Forelimb muscle (tissue), 1 donor: Measurements from ENCODE around the gene TRUB2. TPM values are rescaled to one million over a fixed set of nuclear protein-coding genes. Genes with fewer than 3 reads are reported as not detected.
"Not testable (repeated sequence)": the region's sequence is repeated elsewhere in the genome, so short reads cannot be mapped to it uniquely, and the experiment has no call there.

ENCODE experiments used
- DNase-seq: peaks from one replicate; pipeline ENCODE4 v3.0.0-alpha.2; 2013; ENCODE audit warnings: low read depth
- polyA plus RNA-seq: library from polyadenylated mRNA; unstranded; fragments of 120-200 nt; gene quantifications from one replicate; pipeline ENCODE4 v1.2.1, GENCODE V29; 2013; ENCODE audit not compliant: insufficient read length

TRUB2 gene
- polyA plus RNA-seq, 1 donor: 22.0 TPM

DNA sequence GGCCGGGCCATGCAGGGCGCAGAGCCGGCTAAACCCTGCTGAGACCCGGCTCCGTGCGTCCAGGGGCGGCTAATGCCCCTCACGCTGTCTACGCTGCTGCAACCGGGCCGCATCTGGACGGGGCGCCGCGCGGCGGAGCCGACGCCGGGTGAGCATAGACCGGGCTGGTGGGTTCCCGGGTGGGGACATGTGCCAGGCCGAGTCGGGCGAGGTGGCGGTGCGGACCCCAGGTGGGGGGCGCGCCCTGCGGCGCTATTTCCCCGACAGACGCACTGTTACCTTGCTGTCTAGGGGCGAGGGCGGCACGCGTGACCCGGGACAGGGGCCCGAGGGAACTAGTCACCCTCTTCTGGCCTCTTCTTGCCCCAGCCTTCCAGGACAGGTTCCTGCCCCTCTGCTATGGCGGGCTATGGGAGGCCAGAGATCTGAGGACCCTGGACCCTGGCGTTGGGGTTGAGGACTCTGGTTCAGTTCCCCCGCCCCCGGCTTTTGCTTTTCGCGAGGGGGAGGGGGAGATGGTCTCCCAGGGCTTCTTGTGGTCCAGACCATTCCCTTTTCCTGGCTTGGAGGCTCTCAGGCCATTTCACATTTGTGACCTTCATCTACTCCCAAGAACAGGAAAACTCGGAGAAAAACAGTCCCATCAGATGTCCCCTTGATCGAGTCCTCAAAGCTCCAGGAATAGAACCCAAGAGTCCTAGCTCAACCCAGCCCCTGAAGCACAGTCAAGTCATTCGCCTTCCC lies 18.6 kb upstream of the TRUB2 start:
- no peak for DNase-seq

GRCh38 chr9:128339761-128340690 lies 17.8 kb upstream of the TRUB2 start, which contains the start of gene SLC27A4:
Gene SLC27A4, plus strand, starts transcription at chr9:128340527. Its CDS starts 2,606 bp downstream, at chr9:128343133.
- peak; percentile 47 for DNase-seq

- not testable (repeated sequence) for DNase-seq
Measured at GRCh38 chr9:128338852-128339614, 16.8 kb upstream of the TRUB2 start.

- DNase-seq: no peak
Measured at GRCh38 chr9:128337936-128338335, 15.7 kb upstream of the TRUB2 start.

DNA sequence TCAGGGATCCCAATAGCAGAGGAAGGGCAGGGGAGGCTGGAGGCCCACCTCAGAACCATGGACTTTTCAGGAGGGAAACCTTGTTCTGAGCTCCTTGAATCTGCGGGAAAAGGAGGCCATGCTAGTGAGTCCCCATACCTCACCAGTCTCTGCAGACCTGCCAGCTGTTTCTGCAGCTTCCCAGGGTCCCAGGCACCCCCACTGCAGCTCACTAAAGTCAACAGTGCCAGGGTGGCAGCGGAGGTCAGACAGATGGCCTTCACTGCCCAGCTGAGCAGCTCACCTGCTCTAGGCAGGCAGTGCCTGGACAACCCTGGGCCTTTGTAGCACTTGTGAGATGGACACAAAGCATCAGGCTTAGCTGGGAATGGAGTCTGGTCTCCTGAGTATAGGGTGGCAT lies 13.7 kb upstream of the TRUB2 start:
- DNase-seq: no peak

DNA sequence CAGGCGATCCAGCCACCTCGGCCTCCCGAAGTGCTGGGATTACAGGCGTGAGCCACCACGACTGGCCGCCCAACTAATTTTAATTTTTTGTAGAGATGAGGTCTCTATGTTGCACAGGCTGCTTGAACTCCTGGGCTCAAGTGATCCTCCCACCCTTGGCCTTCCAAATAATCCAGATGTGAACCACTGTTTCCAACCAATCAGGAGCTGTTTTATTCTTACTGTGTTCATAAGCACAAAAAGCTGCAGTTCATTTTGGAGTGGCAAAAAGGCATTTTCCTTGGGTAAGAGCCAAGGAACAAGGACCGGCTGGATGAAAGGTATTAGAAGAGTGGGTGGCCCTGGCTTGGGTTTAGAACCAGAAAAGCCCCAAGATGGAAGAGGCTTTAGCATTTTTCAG lies 12.9 kb upstream of the TRUB2 start:
- DNase-seq: no peak

GRCh38 chr9:128333451-128333869 lies 11.2 kb upstream of the TRUB2 start:
- no peak for DNase-seq

DNA sequence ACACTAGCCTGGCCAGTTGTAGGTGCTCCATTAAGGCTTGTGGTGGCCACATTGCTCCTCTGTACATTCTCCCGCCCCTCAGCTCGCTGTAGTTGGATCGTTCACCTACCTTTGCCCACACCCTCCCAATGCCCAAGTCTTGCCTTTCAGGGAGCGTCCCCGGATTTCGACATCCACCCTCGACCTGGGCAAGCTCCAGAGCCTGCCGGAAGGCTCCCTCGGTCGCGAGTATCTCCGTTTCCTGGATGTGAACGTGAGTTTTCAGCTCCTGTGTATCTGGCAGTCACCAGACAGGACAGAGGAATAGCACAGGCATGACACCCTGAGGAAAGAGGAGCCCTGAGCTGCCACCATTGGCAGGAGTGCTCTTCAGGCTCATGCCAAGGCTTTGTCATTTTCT lies 3.4 kb upstream of the TRUB2 start:
- DNase-seq: no peak

- DNase-seq: no peak
Measured at GRCh38 chr9:128324401-128324800, 2.2 kb upstream of the TRUB2 start.

GRCh38 chr9:128323791-128324190 lies 1.5 kb upstream of the TRUB2 start:
- no peak for DNase-seq

DNA sequence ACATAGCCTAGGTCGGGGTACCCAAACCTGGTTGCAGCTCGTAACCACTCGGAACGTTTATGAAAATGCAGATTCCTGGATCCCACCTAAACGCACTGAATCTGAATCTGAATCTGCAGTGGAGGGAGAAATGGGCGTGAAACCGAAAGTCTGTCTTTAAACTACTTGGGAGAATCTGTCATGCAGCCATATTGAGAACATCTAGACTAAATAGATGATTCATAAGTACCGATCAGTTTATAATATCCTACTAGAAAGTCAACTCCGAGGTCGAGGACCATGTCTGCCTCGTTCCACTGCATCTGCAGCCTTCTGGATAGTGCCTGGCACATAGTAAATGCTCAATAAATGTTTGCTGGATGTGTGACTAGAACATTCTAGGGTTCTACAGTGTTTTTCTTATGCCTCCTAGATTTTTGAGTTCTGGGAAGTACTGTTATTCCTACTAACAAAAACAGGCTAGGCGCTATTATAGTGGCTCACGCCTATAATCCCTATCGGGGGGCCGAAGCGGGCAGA lies 1.0 kb upstream of the TRUB2 start:
- no peak for DNase-seq

GRCh38 chr9:128321879-128322403 lies 306 bp downstream of the TRUB2 start:
- no peak for DNase-seq

GRCh38 chr9:128321343-128321742 lies 904 bp downstream of the TRUB2 start:
- DNase-seq: no peak

DNA sequence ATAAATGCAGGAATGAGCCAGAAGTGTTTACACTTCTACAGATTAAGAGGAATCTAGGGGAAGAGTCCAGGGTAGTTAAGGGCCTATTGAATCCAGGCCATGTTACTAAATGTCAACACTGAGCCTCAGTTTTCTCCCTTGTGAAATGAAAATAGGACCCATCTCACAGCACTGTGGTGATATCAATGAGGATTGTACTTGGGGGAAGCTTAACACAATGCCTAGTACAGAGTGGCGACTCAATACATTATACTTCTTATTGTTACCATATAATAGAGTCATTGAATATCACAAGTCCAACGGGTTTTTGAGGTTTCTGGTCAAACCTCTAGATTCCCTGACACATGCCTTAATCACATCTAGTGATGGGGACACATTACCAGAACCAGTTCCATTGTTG lies 4.6 kb downstream of the TRUB2 start:
- DNase-seq: no peak

- no peak for DNase-seq
Measured at GRCh38 chr9:128316421-128316820, 5.8 kb downstream of the TRUB2 start.

GRCh38 chr9:128314697-128315096 lies 7.5 kb downstream of the TRUB2 start:
- DNase-seq: no peak

GRCh38 chr9:128310461-128310860 lies 11.8 kb downstream of the TRUB2 start:
- DNase-seq: no peak

DNA sequence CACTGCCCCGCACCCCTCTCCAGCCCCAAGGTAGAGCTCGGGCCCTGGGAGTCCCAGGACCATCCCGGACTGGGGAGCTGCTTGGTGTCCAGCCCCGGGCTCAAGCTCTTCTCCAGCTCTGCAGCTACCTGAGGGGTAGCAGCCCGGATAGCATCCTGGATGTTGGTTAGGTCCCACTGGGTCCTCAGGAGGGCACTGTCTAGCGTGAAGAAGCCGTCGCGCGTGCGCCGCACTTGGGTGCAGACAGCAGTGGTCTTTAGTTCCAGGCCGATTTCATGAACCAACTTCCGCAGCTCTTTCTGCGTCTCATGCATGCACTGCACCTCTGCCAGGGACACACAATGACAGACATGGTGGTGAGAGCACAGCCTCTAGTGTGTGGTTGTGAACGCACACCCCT lies 12.7 kb downstream of the TRUB2 start:
- DNase-seq: no peak

DNA sequence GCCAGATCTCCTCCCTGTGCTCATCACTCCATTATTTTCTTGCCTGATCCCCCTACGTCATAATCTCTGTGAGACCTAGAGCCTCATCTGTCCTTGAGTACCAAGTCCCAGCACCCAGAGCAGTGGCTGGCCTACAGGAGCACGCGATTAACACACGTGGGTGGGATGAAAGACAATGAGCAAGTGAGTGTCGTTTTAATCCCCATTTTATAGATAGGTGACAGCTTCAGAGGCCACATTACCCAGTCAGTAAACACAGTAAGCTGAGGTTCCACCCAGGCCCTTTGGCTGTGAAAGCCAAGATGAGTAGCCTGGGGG lies 17.3 kb downstream of the TRUB2 start:
- no peak for DNase-seq

GRCh38 chr9:128304136-128304970 lies 17.9 kb downstream of the TRUB2 start:
- DNase-seq: no peak
